ENCODE data around the gene SPATS2L.

Gene SPATS2L

DNA sequence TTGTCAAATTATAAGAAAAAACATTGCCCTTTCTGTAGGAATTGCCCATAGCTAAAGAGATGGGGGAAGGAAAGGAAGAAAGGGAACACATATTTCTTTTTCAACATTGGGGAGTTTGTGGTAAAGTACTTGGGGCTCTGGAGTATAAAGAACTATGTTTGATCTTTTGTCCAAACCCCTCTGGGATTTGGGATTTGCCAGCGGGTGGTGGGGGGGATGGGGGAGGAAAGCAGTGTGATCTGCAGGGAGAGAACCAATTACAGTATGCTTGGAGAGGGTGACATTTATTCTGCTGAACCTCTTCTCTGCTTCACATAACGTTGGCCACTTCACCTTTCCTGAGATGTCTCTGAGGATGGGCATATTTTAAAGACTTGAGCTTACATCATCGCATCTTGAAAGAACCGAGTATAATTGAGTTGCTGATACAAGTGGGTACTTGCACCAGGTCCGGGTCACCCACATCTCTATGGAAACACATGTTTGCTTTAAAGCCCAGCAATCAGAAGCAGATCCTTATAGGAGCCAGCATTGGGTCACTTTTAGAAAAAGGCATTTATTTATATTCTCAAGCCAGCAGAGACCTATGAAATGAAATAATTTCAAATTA, 73.1 kb downstream of the SPATS2L start:
- no peak for DNase-seq

- DNase-seq, result no peak
These were observed 73.6 kb downstream of the SPATS2L start for GRCh38 chr2:200380091-200380561.

- DNase-seq, result no peak
These were observed 74.5 kb downstream of the SPATS2L start for GRCh38 chr2:200380833-200381542.

DNA sequence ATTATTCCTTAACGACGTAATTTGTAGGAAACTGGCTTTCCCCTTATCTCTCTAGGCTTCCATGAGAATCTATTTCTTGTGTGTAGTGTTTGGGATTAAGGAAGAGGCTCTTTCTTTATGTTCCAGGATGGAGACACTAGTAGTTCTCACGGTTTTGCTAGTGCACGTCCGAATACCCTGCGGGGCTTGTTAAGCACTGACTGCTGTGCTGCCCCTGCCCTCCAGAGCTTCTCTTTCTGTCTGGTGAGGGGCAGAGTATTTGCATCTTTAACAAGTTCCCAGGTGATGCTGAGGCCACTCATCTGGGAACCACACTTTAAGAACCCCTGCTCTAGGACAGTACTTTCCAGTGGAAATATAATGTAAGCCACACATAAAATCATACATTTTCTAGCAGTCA, 76.4 kb downstream of the SPATS2L start:
- no peak for DNase-seq

DNA sequence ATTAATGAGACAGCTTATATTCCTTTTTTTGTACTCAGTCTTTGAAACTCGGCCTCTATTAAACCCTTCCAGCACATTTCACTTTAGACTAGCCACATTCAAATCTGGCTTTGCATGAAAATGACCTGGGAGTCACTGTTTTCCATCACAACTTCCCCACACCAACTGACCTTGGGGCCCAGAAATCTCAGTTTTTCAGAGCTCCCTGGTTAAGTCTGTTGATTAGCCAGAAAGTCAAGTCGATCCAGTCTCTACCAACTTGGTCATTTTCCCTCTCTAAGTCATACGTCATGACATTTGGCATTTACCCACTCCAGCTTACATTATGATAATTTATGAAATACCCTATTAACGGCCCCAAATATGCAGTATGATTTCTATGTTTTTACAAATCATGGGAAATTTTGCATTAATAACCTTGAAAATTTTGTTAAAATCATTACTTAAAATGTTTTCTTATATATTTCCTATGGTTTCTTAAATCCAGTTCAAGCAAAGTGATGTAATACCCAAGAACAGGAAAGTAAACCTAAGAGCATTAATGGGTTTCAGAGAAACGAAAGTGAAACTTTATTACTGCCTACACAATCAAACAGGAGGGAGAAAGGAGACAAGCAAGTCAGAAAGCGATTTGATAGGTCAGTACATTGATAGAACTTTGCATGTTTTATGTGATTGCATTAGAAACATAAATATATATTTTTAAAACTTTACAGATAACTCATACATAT, 77.1 kb downstream of the SPATS2L start:
- DNase-seq, result no peak

- no peak for DNase-seq
These were observed 78.7 kb downstream of the SPATS2L start for GRCh38 chr2:200385063-200385635.

GRCh38 chr2:200393191-200393590, 86.7 kb downstream of the SPATS2L start:
- no peak for DNase-seq

- DNase-seq, result no peak
These were observed 87.6 kb downstream of the SPATS2L start for GRCh38 chr2:200394045-200394444.

- no peak for DNase-seq
These were observed 90.3 kb downstream of the SPATS2L start for GRCh38 chr2:200396781-200397242.

- DNase-seq, result no peak
These were observed 91.3 kb downstream of the SPATS2L start for GRCh38 chr2:200397785-200398184.

- no peak for DNase-seq
These were observed 92.6 kb downstream of the SPATS2L start for GRCh38 chr2:200399046-200399445.

DNA sequence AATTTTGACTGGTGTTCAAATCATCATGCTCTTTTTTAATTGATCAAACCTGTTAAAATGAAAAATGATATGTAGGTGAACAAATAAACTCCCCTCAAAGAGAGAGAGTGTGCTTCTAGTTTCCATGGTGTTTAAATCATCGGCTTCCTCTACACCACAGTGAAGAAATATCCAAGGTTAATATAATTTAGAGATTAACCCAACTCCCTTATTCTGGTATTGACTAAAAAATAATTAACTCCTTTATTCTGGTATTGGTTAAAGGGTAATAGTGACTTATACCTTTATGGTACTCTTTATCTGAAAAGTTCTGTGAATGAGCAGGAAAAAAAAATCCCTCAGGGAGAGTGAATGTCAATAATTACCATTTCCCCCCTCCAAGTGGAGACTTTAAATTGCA, 93.1 kb downstream of the SPATS2L start:
- DNase-seq, result no peak

DNA sequence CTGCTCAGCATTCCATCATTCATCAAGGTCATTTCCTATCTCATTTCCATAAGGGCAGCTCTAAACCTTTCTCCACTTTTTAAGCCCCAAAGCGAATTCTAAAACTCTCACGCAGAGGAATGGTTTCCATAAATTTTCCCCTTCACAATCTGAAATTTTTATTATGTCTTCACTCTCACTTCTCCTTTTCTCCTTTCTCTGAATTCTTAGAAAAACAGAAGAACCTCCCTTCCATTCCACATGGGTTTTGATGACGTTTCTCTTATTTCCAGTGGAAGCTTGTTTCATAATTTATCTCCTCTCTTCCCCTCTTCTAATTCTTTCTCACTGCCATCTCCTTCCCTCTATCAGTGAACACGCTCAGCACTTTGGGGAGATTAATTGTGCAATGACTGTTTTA, 97.3 kb downstream of the SPATS2L start:
- no peak for DNase-seq

- no peak for DNase-seq
These were observed 98.1 kb downstream of the SPATS2L start for GRCh38 chr2:200404615-200405014.

DNA sequence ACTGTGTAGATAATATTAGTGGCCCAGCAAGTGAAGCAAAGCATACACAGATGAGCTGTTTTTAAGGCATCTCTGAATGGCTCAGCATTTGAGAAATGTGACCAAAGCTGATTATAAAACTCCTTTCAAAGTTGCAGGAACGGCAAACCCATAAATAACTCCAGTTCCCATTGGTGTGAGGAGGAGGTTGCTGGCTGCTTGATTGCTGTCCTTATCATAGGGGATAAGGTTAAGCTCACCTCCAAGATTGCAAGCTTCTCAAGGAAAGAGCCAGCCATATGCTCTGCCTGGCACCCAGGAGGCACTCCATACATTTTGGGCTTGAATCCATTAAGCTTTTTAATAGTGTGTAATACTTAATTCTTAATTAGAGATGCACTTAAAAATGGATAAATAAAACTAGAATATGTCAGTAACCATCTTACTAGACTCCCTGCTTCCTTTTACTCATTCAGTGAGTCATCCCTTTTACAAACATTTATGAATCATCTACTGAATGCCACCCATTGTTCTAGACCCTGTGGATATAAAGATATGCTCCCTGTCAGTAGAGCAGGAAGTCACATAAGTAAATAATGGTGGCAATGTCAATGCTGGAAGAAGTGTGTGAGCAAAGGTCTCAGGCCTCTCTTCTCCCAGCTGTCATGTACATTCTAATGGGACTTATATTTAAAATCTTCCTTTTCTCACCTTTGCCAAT, 99.3 kb downstream of the SPATS2L start:
- peak; percentile 69 for DNase-seq

GRCh38 chr2:200406379-200406778, 99.9 kb downstream of the SPATS2L start:
- no peak for DNase-seq

DNA sequence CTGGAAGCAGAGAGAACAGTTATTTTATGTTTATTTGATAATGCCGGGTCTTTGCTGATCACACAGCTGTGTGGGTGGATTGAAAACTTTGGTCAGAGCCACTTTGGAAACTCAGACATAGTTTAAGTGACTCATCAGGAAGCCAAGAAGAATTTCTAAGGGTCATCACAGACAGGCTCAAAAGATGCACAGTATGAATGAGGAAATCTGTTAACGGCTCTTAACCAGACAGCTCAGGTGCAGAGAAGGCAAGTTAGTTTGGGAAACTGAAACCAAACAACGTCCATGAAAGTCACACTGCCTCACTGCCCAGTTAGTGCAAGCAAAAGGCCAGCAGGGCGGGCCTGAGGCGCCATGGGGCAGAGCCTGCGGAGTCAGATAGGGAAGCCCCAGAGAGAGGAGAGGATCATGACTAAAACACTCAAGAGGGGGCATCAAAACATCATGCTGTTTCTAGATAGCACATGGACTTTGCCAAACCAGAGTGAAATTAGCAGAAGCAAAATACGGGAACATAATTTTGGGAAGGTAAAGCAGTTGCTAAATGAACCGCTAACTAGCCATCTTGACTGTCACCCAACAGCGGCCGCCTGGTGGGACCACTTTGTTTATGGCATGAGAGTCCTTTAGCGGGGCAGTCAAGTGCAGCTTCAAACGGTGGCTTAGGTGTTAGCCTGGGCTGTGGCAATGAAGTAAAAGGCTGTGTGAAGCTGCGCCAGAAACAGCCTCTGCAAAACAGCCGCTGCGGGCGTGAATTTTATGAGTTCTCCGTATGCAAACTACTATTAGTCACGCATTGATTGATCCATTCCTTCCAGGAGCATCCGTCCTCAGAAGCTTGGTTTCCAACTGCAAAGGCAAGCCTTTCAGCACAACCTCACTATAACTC, 102.2 kb downstream of the SPATS2L start:
- DNase-seq, result no peak

- DNase-seq, result no peak
These were observed 105.3 kb downstream of the SPATS2L start for GRCh38 chr2:200411831-200412230.

DNA sequence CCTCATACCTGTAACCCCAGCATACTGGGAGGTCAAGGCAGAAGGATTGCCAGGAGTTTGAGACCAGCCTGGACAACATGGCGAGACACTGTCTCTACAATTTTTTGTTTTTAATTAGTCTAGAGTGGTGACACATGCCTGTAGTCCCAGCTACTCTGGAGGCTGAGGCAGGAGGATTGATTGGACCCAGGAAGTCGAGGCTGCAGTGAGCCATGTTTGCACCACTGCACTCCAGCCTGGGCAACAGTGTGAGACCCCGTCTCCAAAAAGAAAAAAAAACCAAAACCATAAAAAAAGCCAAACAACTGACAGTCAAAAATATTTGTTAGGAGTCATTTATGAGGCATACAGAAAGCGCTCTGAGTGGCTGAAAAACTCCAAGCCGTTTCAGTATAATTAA, 107.9 kb downstream of the SPATS2L start:
- DNase-seq, result no peak

DNA sequence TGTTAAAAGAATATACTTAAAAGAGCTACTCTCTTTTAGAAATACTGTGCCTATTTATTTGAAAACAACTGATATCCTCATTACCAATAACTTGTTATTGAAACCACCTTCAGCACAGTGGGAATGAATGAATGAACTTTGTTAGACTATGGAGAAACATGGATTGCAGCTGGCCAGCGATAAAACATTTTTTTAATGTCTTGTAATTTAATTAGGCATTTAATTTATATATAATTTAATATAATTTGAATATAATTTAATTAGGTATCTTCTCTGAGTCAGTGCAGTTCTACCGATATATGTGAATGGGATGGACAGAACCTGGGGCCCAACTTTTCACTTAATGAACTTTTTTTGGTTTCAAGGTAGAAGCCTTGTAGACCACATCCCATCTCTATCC, 109.0 kb downstream of the SPATS2L start:
- DNase-seq, result no peak

GRCh38 chr2:200416878-200417277, 110.4 kb downstream of the SPATS2L start:
- no peak for DNase-seq

GRCh38 chr2:200417366-200417765, 110.9 kb downstream of the SPATS2L start:
- no peak for DNase-seq
